SJSA1 (cell line): ENCODE measurements around the gene ARHGEF33. TPM values are rescaled to one million over a fixed set of nuclear protein-coding genes. Genes with fewer than 3 reads are reported as not detected.

Experiments used
- DNase-seq, 2 experiments: peaks; one replicate each; pipeline ENCODE4 v3.0.0-alpha.2; 2015 to 2020; ENCODE audit warnings: low spot score in 2 of 2, low read depth in 1 of 2
- H3K27ac ChIP-seq: fragments of 250-450 bp; sonication (Bioruptor Pico); 2 replicates; pipeline ENCODE4 v1.5.1; 2020; ENCODE audit warnings: mild to moderate bottlenecking, moderate library complexity
- H3K27me3 ChIP-seq: fragments of 250-450 bp; sonication (Bioruptor Pico); replicated peaks from 2 replicates; pipeline ENCODE4 v1.5.1; 2020; ENCODE audit warnings: mild to moderate bottlenecking, moderate library complexity
- H3K36me3 ChIP-seq: fragments of 250-450 bp; sonication (Bioruptor Pico); 2 replicates; pipeline ENCODE4 v1.5.1; 2020; ENCODE audit warnings: mild to moderate bottlenecking
- H3K4me1 ChIP-seq: fragments of 250-450 bp; sonication (Bioruptor Pico); replicated peaks from 2 replicates; pipeline ENCODE4 v1.6.1; 2021; ENCODE audit warnings: mild to moderate bottlenecking
- H3K4me3 ChIP-seq: fragments of 250-450 bp; sonication (Bioruptor Pico); 2 replicates; pipeline ENCODE4 v1.5.1; 2020; ENCODE audit warnings: mild to moderate bottlenecking
- H3K9me3 ChIP-seq: fragments of 250-450 bp; sonication (Bioruptor Pico); replicated peaks from 2 replicates; pipeline ENCODE4 v1.5.1; 2020; ENCODE audit warnings: mild to moderate bottlenecking
- total RNA-seq: library from RNA; depleted of rRNA; stranded (reverse); fragments of >200 nt; shearing (Covaris generic); gene quantifications from 2 replicates; pipeline ENCODE4 v1.2.3, GENCODE V29; 2014; rRNA removed

Gene ARHGEF33
- total RNA-seq, 1 experiment from 2014 or later = not detected

- H3K27me3 ChIP-seq = no peaks in the 10 kb centered on the region
- no peak overlapping the region for H3K27ac ChIP-seq
- H3K9me3 ChIP-seq = no peaks in the 10 kb centered on the region
- no peaks in the 10 kb centered on the region for H3K4me1 ChIP-seq
- DNase-seq = no peak
- H3K4me3 ChIP-seq = no peak overlapping the region
- H3K36me3 ChIP-seq = peaks cover 3% of the 10 kb centered on the region; the same call in 1 of the 2 replicates
Observed at GRCh38 chr2:39022642-39023235, 133.1 kb downstream of the ARHGEF33 start.

- Histone ChIP-seq H3K27ac (no peak overlapping the region), H3K27me3 (no peaks in the 10 kb centered on the region), H3K36me3 (peaks cover 3% of the 10 kb centered on the region; the same call in 1 of the 2 replicates), H3K4me1 (no peaks in the 10 kb centered on the region), H3K4me3 (no peak overlapping the region), H3K9me3 (no peaks in the 10 kb centered on the region)
- no peak for DNase-seq
Observed at GRCh38 chr2:39023649-39024048, 134.0 kb downstream of the ARHGEF33 start.

- no peaks in the 10 kb centered on the region for H3K4me1 ChIP-seq
- no peaks in the 10 kb centered on the region for H3K9me3 ChIP-seq
- no peak for DNase-seq
- H3K36me3 ChIP-seq = peaks cover 3% of the 10 kb centered on the region; the same call in 1 of the 2 replicates
- no peak overlapping the region for H3K27ac ChIP-seq
- no peak overlapping the region for H3K4me3 ChIP-seq
- no peaks in the 10 kb centered on the region for H3K27me3 ChIP-seq
Observed at GRCh38 chr2:39024833-39025232, 135.2 kb downstream of the ARHGEF33 start.

Other genes starting within 250 kb of the ARHGEF33 start
- 5.3 and 8.2 TPM in 2 replicates for gene GALM, start 223.8 kb upstream of the ARHGEF33 start, total RNA-seq
- gene SRSF7, start 138.5 kb upstream of the ARHGEF33 start, total RNA-seq = 275 and 427 TPM in 2 replicates
- gene GEMIN6, start 111.7 kb upstream of the ARHGEF33 start, total RNA-seq = 14.8 and 16.4 TPM in 2 replicates
- gene DHX57, start 13.9 kb upstream of the ARHGEF33 start, total RNA-seq = 9.6 and 24.5 TPM in 2 replicates
- 33.1 and 35.3 TPM in 2 replicates for gene MORN2, start 13.9 kb upstream of the ARHGEF33 start, total RNA-seq
- gene SOS1, start 231.2 kb downstream of the ARHGEF33 start, total RNA-seq = 4.7 and 16.2 TPM in 2 replicates